ENCODE data around the gene C1orf167. TPM values are rescaled to one million over a fixed set of nuclear protein-coding genes. Genes with fewer than 3 reads are reported as not detected.

The C1orf167 gene
- total and polyA plus RNA-seq, 2 donors (not counting 1 experiment from before 2014, with no cell fraction given), result not detected

DNA sequence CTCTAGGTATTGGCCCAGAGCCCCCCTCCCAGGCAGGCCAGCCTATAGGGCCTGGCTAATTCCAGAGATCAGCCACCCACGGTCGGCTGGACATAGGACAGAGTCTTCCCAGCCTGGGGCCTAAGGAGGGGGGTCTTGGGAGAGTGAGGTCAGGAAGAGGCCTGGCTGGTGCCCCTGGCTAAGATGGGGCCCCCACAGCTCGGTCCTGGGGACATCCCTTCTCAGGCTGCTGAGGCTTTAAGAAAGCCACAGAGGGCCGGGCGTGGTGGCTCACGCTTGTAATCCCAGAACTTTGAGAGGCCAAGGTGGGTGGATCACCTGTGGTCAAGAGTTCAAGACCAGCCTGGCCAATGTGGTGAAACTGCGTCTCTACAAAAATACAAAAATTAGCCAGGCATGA lies 2.5 kb downstream of the C1orf167 start:
- POLR2A ChIA-PET, result no interaction called here
- intact Hi-C loops (cut with micrococcal nuclease), result no loop called here
- no peak for ATAC-seq (ENCODE audit: low read depth)
- DNase-seq, result no peak
- Histone ChIP-seq H3K9ac (ENCODE audit: low read length) (no peak overlapping the region), H3K36me3 (replicated peaks in 1 of 2; ENCODE audit: control extremely low read depth in 1 of 2, control insufficient read depth in 1 of 2, extremely low read depth in 1 of 2, insufficient read depth in 2 of 2, low read length in 1 of 2) (no peaks in the 10 kb centered on the region), H2AFZ (ENCODE audit: insufficient read depth, low read depth, low read length, poor library complexity, severe bottlenecking) (no peak overlapping the region), H3K27ac (ENCODE audit: low read length in 2 of 2) (no peak overlapping the region), H4K20me1 (ENCODE audit: control insufficient read depth, insufficient read depth, low read length, poor library complexity, severe bottlenecking) (no peaks in the 10 kb centered on the region), H3K79me2 (ENCODE audit: control insufficient read depth, insufficient read depth, low read length) (no peaks in the 10 kb centered on the region), H3K9me3 (ENCODE audit: control extremely low read depth in 1 of 3, control insufficient read depth in 2 of 3, insufficient read depth in 1 of 3, low read length in 2 of 3) (peaks cover 0 to 5% (median 0%) of the 10 kb centered on the region in 3 donors), H3K27me3 (replicated peaks in 1 of 4; ENCODE audit: control extremely low read depth in 1 of 4, control insufficient read depth in 3 of 4, insufficient read depth in 4 of 4, low read length in 3 of 4) (peaks cover 0 to 21% (median 2%) of the 10 kb centered on the region in 4 experiments), H3K4me2 (replicated peaks; ENCODE audit: low read depth, low read length, poor library complexity, severe bottlenecking) (no peak overlapping the region), H3K4me1 (ENCODE audit: control insufficient read depth in 2 of 2, insufficient read depth in 2 of 2, low read length in 2 of 2) (peaks cover 6 to 7% of the 10 kb centered on the region in 2 donors), H3K4me3 (ENCODE audit: control extremely low read depth in 1 of 5, extremely low read depth in 1 of 5, insufficient read depth in 1 of 5, low read depth in 2 of 5, low read length in 4 of 5) (no peak overlapping the region)
- WGBS (ENCODE audit: insufficient coverage), result 86% methylated on average over 6 of the region's 7 CpGs
- TF ChIP-seq, protein P1, sequence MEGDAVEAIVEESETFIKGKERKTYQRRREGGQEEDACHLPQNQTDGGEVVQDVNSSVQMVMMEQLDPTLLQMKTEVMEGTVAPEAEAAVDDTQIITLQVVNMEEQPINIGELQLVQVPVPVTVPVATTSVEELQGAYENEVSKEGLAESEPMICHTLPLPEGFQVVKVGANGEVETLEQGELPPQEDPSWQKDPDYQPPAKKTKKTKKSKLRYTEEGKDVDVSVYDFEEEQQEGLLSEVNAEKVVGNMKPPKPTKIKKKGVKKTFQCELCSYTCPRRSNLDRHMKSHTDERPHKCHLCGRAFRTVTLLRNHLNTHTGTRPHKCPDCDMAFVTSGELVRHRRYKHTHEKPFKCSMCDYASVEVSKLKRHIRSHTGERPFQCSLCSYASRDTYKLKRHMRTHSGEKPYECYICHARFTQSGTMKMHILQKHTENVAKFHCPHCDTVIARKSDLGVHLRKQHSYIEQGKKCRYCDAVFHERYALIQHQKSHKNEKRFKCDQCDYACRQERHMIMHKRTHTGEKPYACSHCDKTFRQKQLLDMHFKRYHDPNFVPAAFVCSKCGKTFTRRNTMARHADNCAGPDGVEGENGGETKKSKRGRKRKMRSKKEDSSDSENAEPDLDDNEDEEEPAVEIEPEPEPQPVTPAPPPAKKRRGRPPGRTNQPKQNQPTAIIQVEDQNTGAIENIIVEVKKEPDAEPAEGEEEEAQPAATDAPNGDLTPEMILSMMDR (IDR thresholded peaks at IDR 0.05), result no peak
- no peak for TF ChIP-seq EZH2 (IDR thresholded peaks at IDR 0.05; ENCODE audit: borderline replicate concordance, insufficient read depth, low read depth, low read length, poor library complexity, severe bottlenecking)
- Mint-ChIP-seq H3K27ac (no peak overlapping the region), H3K27me3 (peaks cover 18% of the 10 kb centered on the region), H3K4me3 (no peak overlapping the region), H3K9me3 (ENCODE audit: insufficient read depth) (no peaks in the 10 kb centered on the region), H3K4me1 (peaks cover 3% of the 10 kb centered on the region)
- CTCF ChIA-PET, result no interaction called here

DNA sequence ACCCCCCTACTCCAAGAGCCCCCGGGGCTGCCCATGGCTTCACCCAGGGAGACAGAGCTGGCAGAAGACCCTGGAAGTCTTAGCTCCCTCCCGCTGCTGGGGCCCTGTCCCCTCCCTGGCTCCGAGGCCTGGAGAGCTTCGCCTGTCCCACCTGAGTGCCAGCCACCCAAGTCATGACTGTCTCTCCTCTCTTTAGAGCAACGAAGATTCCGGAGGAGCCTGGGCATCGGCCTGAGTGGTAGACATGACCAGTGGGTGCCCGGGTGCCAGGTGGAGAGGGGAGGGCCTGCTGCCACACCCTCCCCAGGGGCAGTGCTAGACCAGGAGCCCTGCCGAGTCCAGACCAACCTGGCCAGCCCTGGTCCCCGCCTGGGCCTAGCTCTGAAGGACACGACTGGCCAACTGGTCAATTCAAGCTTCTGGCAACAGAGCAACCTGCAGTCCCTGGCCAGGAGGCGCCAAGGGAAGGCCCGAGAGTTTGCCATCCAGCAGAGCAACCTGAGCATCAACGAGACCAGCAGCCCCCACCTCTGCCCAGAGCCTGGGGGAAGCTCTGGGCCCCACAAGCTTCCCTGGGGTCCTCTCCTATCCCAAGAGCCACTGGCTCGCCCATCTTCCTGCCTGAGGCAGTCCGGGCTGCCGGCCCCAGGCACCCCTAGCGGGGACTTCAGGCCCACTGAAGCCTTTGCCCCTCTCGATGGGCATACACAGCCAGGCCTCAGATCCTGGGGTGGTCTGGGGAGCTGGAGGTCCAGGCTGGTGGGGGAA lies 3.9 kb downstream of the C1orf167 start:
- DNase-seq (no peak), ATAC-seq (ENCODE audit: low read depth) (no peak)
- Mint-ChIP-seq H3K27me3 (peaks cover 14% of the 10 kb centered on the region), H3K9me3 (ENCODE audit: insufficient read depth) (no peaks in the 10 kb centered on the region), H3K4me3 (no peak overlapping the region), H3K27ac (no peak overlapping the region), H3K4me1 (peaks cover 3% of the 10 kb centered on the region)
- H3K79me2 ChIP-seq (ENCODE audit: control insufficient read depth, insufficient read depth, low read length), result no peaks in the 10 kb centered on the region
- 83% methylated on average over 18 of the region's 19 CpGs for WGBS (ENCODE audit: insufficient coverage)
- ChIA-PET CTCF (no interaction called here), POLR2A (no interaction called here)
- no peak overlapping the region for H2AFZ ChIP-seq (ENCODE audit: insufficient read depth, low read depth, low read length, poor library complexity, severe bottlenecking)
- peaks cover 0 to 21% (median 2%) of the 10 kb centered on the region in 4 experiments for H3K27me3 ChIP-seq (replicated peaks in 1 of 4; ENCODE audit: control extremely low read depth in 1 of 4, control insufficient read depth in 3 of 4, insufficient read depth in 4 of 4, low read length in 3 of 4)
- intact Hi-C loops (cut with micrococcal nuclease), result no loop called here
- no peak overlapping the region for H3K27ac ChIP-seq (ENCODE audit: low read length in 2 of 2)
- H3K9ac ChIP-seq (ENCODE audit: low read length), result no peak overlapping the region
- no peaks in the 10 kb centered on the region for H3K36me3 ChIP-seq (replicated peaks in 1 of 2; ENCODE audit: control extremely low read depth in 1 of 2, control insufficient read depth in 1 of 2, extremely low read depth in 1 of 2, insufficient read depth in 2 of 2, low read length in 1 of 2)
- no peak overlapping the region for H3K4me3 ChIP-seq (ENCODE audit: control extremely low read depth in 1 of 5, extremely low read depth in 1 of 5, insufficient read depth in 1 of 5, low read depth in 2 of 5, low read length in 4 of 5)
- H4K20me1 ChIP-seq (ENCODE audit: control insufficient read depth, insufficient read depth, low read length, poor library complexity, severe bottlenecking), result no peaks in the 10 kb centered on the region
- H3K9me3 ChIP-seq (ENCODE audit: control extremely low read depth in 1 of 3, control insufficient read depth in 2 of 3, insufficient read depth in 1 of 3, low read length in 2 of 3), result peaks cover 0 to 5% (median 0%) of the 10 kb centered on the region in 3 donors
- TF ChIP-seq, protein P1 (IDR thresholded peaks at IDR 0.05), result no peak
- no peak for TF ChIP-seq EZH2 (IDR thresholded peaks at IDR 0.05; ENCODE audit: borderline replicate concordance, insufficient read depth, low read depth, low read length, poor library complexity, severe bottlenecking)
- H3K4me2 ChIP-seq (replicated peaks; ENCODE audit: low read depth, low read length, poor library complexity, severe bottlenecking), result no peak overlapping the region
- peaks cover 6 to 7% of the 10 kb centered on the region in 2 donors for H3K4me1 ChIP-seq (ENCODE audit: control insufficient read depth in 2 of 2, insufficient read depth in 2 of 2, low read length in 2 of 2)
